Measurements from ENCODE around the gene CEP57.

GRCh38 chr11:95829580-95830259 is 39.4 kb downstream of the CEP57 start:
- TF ChIP-seq CTCF (conservative IDR thresholded peaks at IDR 0.05; ENCODE audit: low read depth, low read length) = no peak
- no peak for TF ChIP-seq EZH2 (IDR thresholded peaks at IDR 0.05; ENCODE audit: borderline replicate concordance, low read depth, low read length, poor library complexity, severe bottlenecking)

All from A673 (cell line).